HepG2 (cell line): Measurements from ENCODE around the gene NAPG. TPM values are rescaled to one million over a fixed set of nuclear protein-coding genes. Genes with fewer than 3 reads are reported as not detected.

Experiments
- ARNT2 ChIP-seq: sonication (generic); formaldehyde crosslinking; IDR thresholded peaks from 2 replicates; pipeline ENCODE4 v1.8.0; 2022; ENCODE audit warnings: mild to moderate bottlenecking, low read depth, missing genetic modification reagents, moderate library complexity
- ATRX ChIP-seq: sonication (generic); formaldehyde crosslinking; IDR thresholded peaks from 2 replicates; pipeline ENCODE4 v1.4.0; 2020; ENCODE audit warnings: missing genetic modification reagents, borderline replicate concordance
- BCL3 ChIP-seq: sonication (generic); formaldehyde crosslinking; IDR thresholded peaks from 2 replicates; pipeline ENCODE4 v1.5.1; 2020; ENCODE audit warnings: mild to moderate bottlenecking, missing genetic modification reagents, moderate library complexity
- CTCF ChIP-seq: sonication (generic); formaldehyde crosslinking; IDR thresholded peaks from 2 replicates; pipeline ENCODE4 v1.5.0; 2020; ENCODE audit warnings: mild to moderate bottlenecking, missing genetic modification reagents, moderate library complexity
- GATAD2A ChIP-seq: IDR thresholded peaks from 2 replicates; pipeline ENCODE4 v1.6.1; 2016
- HMG20B ChIP-seq: conservative IDR thresholded peaks from 2 replicates; pipeline ENCODE4 v1.6.1; 2016; ENCODE audit warnings: missing genetic modification reagents, missing compliant biosample characterization
- HMGA1 ChIP-seq: sonication (generic); formaldehyde crosslinking; conservative IDR thresholded peaks from 2 replicates; pipeline ENCODE4 v1.4.0; 2020; ENCODE audit warnings: missing genetic modification reagents
- JUNB ChIP-seq: sonication (generic); formaldehyde crosslinking; IDR thresholded peaks from 2 replicates; pipeline ENCODE4 v1.8.0; 2022; ENCODE audit warnings: missing genetic modification reagents, mild to moderate bottlenecking, borderline replicate concordance
- KAT8 ChIP-seq: IDR thresholded peaks from 2 replicates; pipeline ENCODE4 v1.6.1; 2016; ENCODE audit warnings: missing genetic modification reagents, missing compliant biosample characterization
- KDM1A ChIP-seq: IDR thresholded peaks from 2 replicates; pipeline ENCODE4 v1.6.1; 2016; ENCODE audit warnings: missing compliant biosample characterization
- KDM5A ChIP-seq: fragments of 200-600 bp; sonication (generic); IDR thresholded peaks from 2 replicates; pipeline ENCODE4 v1.7.0; 2018; ENCODE audit warnings: antibody characterized with exemption, mild to moderate bottlenecking, low read length, borderline replicate concordance
- NCOA1 ChIP-seq: sonication (generic); formaldehyde crosslinking; IDR thresholded peaks from 2 replicates; pipeline ENCODE4 v1.9.0; 2021; ENCODE audit warnings: missing genetic modification reagents
- RARA ChIP-seq: IDR thresholded peaks from 2 replicates; pipeline ENCODE4 v1.6.1; 2016; ENCODE audit warnings: missing genetic modification reagents, missing compliant biosample characterization
- REXO4 ChIP-seq: sonication (generic); formaldehyde crosslinking; IDR thresholded peaks from 2 replicates; pipeline ENCODE4 v1.8.0; 2022; ENCODE audit warnings: missing genetic modification reagents, mild to moderate bottlenecking, borderline replicate concordance
- SMARCC2 ChIP-seq: fragments of 450-650 bp; IDR thresholded peaks from 2 replicates; pipeline ENCODE4 v1.6.1; 2017; ENCODE audit warnings: antibody characterized with exemption, mild to moderate bottlenecking
- SOX5 ChIP-seq: IDR thresholded peaks from 2 replicates; pipeline ENCODE4 v1.6.1; 2016; ENCODE audit warnings: borderline replicate concordance
- ZBTB20 ChIP-seq: sonication (generic); formaldehyde crosslinking; IDR thresholded peaks from 2 replicates; pipeline ENCODE4 v1.8.1; 2023; ENCODE audit warnings: missing genetic modification reagents, low read depth, mild to moderate bottlenecking, borderline replicate concordance
- ZFP36 ChIP-seq: fragments of 150-350 bp; IDR thresholded peaks from 2 replicates; pipeline ENCODE4 v1.6.1; 2018; ENCODE audit warnings: borderline replicate concordance, low read length, low read depth; ENCODE audit not compliant: partially characterized antibody
- ZGPAT ChIP-seq: IDR thresholded peaks from 2 replicates; pipeline ENCODE4 v1.6.1; 2016; ENCODE audit warnings: mild to moderate bottlenecking
- ZNF234 ChIP-seq: sonication (generic); formaldehyde crosslinking; conservative IDR thresholded peaks from 2 replicates; pipeline ENCODE4 v1.5.1; 2020; ENCODE audit warnings: mild to moderate bottlenecking, missing genetic modification reagents
- ZNF276 ChIP-seq: sonication (generic); formaldehyde crosslinking; IDR thresholded peaks from 2 replicates; pipeline ENCODE4 v1.4.0; 2020; ENCODE audit warnings: mild to moderate bottlenecking, low read depth, missing genetic modification reagents
- ZNF510 ChIP-seq: sonication (generic); formaldehyde crosslinking; IDR thresholded peaks from 2 replicates; pipeline ENCODE4 v1.4.0; 2020; ENCODE audit warnings: low read depth, mild to moderate bottlenecking, missing genetic modification reagents
- ZNF737 ChIP-seq: sonication (generic); formaldehyde crosslinking; IDR thresholded peaks from 2 replicates; pipeline ENCODE4 v1.5.0; 2020; ENCODE audit warnings: missing genetic modification reagents, mild to moderate bottlenecking, borderline replicate concordance
- polyA plus RNA-seq, 8 experiments: library from polyadenylated mRNA; depleted of rRNA in 3 of 8; stranded (reverse) in 7 of 8; unstranded in 1 of 8; fragments of >200 nt; fragmentation: Illumina TruSeq in 4 of 8; extraction: Trizol in 4 of 8; gene quantifications; 2 replicates each; pipeline versions ENCODE4 v1.2.1 to v1.2.3, GENCODE V29; 2011 to 2016; ENCODE audit warnings: low read depth in 4 of 8, missing spikeins in 1 of 8, mixed read lengths in 1 of 8; ENCODE audit not compliant: insufficient read depth in 1 of 8
- total RNA-seq, 5 experiments: library from RNA; depleted of rRNA; stranded (reverse); fragments of >200 nt; fragmentation: Illumina TruSeq; extraction: Trizol; gene quantifications; 2 replicates each; pipeline ENCODE4 v1.2.3, GENCODE V29; 2016; ENCODE audit warnings: low read depth in 1 of 5

Gene NAPG
- total and polyA plus RNA-seq, 2 of the 13 experiments (the other 11 are each of a cell fraction or from before 2014, with no cell fraction given) = 19.8 to 34.4 TPM

- TF ChIP-seq ZGPAT (CRISPR knock-in tag) = peak; percentile 36; the same call in 1 of the 2 replicates
- no peak for TF ChIP-seq ZNF234 (CRISPR knock-in tag)
- TF ChIP-seq HMG20B (CRISPR knock-in tag) = no peak
- no peak for TF ChIP-seq ARNT2 (CRISPR knock-in tag)
- TF ChIP-seq JUNB (CRISPR knock-in tag) = no peak
- no peak for TF ChIP-seq SMARCC2
- TF ChIP-seq KAT8 = peak; percentile 47; the same call in 1 of the 2 replicates
- no peak for TF ChIP-seq BCL3 (CRISPR knock-in tag)
- peak; percentile 72 for TF ChIP-seq RARA (CRISPR knock-in tag)
- TF ChIP-seq CTCF (CRISPR knock-in tag) = peak; percentile 28; the same call in 1 of the 2 replicates
- TF ChIP-seq KDM5A = no peak
- no peak for TF ChIP-seq ZBTB20 (CRISPR knock-in tag)
- TF ChIP-seq REXO4 (CRISPR knock-in tag) = no peak
- no peak for TF ChIP-seq ATRX (CRISPR knock-in tag)
- TF ChIP-seq SOX5 (CRISPR knock-in tag) = peak; percentile 61; the same call in 1 of the 2 replicates
- TF ChIP-seq GATAD2A (CRISPR knock-in tag) = peak; percentile 60
- no peak for TF ChIP-seq NCOA1 (CRISPR knock-in tag)
- TF ChIP-seq KDM1A (CRISPR knock-in tag) = no peak
- no peak for TF ChIP-seq HMGA1 (CRISPR knock-in tag)
- no peak for TF ChIP-seq ZNF276 (CRISPR knock-in tag)
- no peak for TF ChIP-seq ZNF510
- TF ChIP-seq ZNF737 = no peak
- TF ChIP-seq ZFP36 = no peak
Observed at GRCh38 chr18:10546557-10547300, 20.9 kb downstream of the NAPG start (continued).
